NCI-H446 (cell line): Measurements from ENCODE around the gene SLC38A1.
"Not testable (repeated sequence)": the region's sequence is repeated elsewhere in the genome, so short reads cannot be mapped to it uniquely, and the experiment has no call there.

Experiments used
- DNase-seq, 2 experiments: peaks; one replicate each; lab custom pipeline; 2025; lab: John Stamatoyannopoulos, UW

Gene SLC38A1

DNA sequence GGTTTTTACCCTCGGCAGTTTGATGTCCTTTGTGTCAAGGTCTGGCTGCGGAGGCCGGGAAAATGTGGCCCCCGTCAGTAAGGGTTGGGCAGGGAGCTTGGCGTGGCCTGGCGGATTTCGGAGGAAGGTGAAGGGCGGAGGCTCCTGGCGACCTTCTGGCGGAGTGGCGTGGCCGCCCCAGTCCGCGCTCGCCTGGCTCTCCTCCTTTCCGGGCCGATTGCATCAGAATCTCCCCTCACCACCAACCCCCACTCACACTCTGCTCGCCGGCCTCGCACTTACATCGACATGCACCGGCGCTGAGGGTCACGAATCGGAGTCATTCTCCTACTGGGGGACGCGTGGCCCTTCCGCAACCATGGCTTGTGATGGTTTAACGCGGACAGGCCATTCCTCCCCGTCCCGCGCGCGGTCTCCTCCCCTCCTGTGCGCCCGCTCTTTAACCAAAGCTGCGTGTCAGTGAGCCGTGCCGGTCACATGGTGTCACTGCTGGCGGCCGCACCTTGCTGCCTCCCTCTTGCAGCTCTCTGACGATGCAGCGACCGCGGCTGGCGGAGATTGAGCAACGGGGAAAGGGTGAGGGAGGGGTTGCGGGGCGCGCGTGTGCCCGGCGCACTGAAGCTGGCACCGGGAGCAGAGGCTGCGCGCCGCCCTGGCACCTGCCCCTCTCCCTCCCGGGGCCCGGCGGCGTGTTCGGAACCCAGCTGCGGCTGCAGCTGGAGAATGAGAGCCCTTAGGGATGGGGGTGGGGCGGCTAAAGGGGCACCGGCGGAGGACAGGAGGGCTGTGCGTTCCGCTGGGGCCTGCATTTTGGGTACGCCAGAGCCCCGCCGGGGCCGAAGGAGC, at the start of gene SLC38A1:
Gene SLC38A1, minus strand, starts transcription at position 461 of the 846 bp plus-strand sequence. CDS start 29,243 bp downstream, outside the sequence.
- DNase-seq = peak; percentile 52 to 68

DNA sequence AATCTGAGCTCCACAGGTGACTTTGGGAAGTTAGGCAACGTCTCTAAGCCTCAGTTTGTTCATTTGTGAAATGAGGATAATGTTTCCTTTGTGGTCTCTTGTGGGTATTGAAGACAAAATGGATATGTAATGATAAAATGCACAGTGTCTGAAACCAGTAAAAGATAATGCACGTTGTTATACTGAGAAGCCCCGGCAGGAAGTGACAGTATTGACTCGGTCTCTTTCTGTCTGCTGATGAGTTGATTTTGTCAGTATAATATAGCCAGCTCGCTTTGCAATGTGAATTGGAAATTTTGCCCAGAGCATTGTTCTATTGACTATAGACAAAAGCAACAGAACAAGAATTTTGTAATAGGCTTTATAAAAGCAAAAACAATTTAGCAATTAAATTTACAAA, 49.2 kb upstream of the SLC38A1 start:
- DNase-seq = no peak

DNA sequence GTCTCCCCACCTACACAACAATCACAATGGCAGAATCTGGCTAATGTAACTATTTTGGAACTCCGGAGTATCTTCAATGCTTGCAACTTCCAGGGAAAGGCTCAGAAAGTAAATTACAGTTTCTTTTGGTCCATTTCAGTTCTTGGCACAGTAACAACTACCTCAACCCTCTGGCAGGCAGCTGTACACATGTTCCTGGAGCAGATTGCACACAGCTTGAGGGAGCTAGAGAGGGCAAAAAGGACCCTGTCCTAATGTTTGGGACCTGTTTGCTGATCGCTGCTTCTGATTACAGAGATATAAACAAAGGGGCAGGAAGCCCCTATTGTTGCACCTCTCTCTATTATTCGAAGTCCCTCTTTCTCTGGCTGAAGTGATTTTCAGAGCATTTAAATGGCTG, 35.2 kb upstream of the SLC38A1 start:
- no peak for DNase-seq

DNA sequence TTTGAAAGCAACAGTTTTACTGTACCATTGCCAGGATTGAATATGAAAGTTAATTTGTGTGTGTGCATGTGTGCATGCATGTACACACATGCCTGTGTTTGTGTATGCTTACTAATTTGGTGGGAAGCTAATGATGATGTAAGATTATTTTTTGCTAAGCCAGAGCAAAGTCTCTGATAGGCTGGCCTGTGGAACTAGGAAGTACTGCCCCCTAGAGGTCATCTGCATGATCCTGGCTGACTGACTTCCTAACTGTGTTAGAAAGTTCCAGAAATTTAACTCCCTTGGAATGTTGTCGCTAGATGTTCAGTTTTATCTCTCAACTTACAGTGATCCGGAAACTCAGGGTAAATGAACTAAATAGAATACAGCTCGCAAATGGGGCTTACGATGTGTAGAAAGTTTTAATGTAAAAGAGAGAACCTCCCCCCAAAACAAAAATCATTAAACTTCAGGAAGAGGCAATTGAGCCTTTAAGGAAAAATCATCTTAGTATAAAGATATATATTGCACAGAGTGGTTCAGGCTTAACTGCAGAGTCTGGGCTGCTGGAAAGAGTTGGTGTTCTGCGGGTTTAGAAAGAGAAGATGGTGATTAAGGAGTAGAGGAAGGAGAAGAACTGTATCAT, 34.3 kb upstream of the SLC38A1 start:
- DNase-seq = peak; percentile 26 to 56

DNA sequence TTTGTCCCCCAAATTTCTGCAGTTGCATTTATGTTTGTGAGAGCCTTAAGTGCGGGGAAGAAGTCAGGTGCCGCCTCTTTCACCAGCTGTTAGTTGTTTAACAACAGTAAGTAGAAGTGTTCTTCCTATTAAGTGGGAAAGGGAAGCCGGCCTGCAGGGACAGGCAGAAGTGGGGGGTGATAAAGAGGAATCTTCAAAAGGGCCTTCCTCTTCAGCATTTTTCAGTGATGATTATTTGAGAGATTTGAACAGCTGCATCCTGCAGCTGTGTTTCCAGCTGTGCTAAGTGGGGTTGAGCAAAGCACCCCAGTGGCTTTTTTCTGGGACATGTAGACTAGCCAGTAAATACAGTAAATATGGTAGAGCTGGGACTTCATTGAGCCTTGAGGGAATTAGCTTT, 32.1 kb upstream of the SLC38A1 start:
- DNase-seq = no peak

DNA sequence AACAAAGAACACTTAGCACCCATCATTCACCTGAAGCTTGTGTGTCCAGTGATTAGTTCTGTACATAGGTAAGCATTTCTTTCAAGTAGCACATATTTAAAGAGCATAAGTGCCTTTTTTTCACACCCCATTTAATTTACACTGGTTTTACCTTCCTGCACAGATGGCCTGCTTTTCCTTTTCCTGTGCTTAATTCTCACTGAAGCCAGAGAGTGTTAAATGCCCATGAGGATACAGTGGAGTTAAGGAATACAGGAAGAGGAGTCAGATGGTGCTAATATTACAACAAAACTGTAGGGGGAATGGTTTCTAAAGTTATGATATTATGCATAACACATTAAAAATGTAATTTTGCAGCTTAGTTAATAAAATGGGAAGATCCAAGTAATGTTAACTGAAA, 31.0 kb upstream of the SLC38A1 start:
- DNase-seq = peak in 1 of 2 experiments; percentile 5

DNA sequence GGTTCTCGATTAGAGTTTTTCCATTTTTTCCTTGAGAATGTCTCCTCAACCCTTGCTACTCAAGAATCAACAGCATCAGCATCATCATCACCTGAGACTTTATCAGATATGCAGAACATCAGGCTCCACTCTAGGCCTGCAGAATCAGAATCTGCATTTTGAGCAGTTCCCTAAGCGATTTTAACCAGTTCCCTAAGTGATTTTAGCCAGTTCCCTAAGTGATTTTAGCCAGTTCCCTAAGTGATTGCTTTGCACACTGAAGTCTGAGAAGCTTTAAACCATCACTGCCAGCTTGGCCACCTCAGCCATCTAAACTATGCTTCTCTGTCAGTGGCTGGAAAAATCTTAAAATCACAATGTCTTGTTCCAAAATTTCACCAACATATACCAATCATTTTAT, 29.4 kb upstream of the SLC38A1 start:
- DNase-seq = no peak

DNA sequence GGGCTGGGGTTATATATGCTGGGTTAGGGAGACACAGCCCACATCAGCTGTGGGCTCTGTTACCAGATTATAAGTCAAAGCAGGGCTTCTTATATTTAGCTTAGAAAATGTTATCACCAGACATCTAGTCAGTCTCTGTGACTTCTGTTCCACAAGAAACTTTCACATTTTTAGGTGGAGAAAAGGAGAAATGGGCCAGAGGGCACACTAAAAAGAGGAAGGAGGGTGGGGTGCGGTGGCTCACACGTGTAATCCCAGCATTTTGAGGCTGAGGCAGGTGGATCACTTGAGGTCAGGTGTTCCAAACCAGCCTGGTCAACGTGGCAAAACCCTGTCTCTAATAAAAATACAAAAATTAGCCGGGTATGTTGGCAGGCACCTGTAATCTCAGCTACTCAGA, 28.0 kb upstream of the SLC38A1 start:
- DNase-seq = no peak

DNA sequence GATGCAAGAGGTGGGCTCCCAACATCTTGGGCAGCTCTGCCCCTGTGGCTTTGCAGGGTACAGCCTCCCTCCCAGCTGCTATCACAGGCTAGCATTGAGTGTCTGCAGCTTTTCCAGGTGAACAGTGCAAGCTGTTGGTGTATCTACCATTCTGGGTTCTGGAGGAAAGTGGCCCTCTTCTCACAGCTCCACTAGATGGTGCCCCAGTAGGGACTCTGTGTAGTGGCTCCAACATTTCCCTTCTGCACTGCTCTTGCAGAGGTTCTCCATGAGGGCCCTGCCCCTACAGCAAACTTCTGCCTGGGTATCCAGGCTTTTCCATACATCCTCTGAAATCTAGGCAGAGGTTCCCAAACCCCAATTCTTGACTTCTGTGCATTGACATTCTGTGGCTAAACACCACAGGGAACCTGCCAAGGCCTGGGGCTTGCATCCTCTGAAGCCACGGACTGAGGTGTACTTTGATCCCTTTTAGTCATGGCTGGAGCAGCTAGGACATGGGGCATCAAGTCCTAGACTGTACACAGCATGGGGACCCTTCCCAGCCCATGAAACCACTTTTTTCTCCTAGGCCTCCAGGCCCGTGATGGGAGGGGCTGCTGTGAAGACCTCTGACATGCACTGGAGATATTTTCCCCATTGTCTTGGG, 24.0 kb upstream of the SLC38A1 start:
- no peak for DNase-seq

DNA sequence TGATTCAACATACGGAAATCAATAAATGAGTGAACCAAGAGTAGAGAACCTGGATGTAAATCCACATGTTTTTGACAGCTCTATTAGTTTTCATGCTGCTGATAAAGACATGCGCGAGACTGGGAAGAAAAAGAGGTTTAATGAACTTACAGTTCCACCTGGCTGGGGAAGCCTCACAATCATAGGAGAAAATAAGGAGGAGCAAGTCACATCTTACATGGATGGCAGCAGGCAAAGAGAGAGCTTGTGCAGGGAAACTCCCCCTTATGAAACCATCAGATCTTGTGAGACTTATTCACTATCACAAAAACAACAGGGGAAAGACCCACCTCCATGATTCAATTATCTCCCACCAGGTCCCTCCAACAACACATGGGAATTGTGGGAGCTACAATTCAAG, 23.1 kb upstream of the SLC38A1 start:
- DNase-seq = not testable (repeated sequence)

DNA sequence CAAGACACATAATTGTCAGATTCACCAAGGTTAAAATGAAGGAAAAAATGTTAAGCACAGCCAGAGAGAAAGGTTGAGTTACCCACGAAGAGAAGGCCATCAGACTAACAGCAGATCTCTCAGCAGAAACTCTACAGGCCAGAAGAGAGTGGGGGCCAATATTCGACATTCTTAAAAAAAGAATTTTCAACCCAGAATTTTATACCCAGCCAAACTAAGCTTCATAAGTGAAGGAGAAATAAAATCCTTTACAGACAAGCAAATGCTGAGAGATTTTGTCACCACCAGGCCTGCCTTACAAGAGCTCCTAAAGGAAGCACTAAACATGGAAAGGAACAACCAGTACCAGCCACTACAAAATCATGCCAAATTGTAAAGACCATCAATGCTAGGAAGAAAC, 16.3 kb upstream of the SLC38A1 start:
- DNase-seq = not testable (repeated sequence)

DNA sequence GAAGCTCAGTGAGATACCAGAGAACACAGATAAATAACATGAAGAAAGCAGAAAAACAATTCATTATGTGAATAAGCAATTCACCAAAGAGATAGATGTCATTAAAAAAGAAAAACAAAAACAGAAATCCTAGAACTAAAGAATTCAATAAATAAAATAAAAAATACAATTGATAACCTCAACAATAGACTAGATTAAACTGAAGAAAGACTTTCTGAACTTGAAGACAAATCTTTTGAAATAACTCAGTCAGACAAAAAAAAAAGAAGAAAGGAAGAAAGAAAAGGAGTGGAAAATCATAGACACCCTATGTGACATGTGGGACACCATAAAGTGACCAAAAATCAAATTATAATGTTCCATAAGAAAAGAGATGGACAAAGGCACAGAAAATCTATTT, 14.0 kb upstream of the SLC38A1 start:
- no peak for DNase-seq

DNA sequence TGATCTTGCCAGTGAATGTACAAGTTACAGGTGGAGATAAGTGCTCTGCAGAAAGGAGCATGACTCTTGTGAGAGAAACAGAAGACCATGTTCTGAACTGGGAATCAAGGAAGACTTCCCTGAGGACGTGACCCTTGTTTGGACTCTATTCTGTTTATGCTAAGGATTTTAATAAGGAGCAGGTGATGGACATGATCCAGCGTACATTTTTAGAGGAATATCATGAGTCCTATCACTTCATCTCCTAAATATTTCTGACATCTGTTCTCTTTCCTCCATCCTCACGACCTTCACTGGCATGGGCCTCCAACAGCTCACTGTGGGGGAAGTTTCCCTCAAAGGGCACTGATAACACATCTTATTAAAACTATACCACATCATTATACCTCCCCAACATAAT, 7.9 kb upstream of the SLC38A1 start:
- no peak for DNase-seq

DNA sequence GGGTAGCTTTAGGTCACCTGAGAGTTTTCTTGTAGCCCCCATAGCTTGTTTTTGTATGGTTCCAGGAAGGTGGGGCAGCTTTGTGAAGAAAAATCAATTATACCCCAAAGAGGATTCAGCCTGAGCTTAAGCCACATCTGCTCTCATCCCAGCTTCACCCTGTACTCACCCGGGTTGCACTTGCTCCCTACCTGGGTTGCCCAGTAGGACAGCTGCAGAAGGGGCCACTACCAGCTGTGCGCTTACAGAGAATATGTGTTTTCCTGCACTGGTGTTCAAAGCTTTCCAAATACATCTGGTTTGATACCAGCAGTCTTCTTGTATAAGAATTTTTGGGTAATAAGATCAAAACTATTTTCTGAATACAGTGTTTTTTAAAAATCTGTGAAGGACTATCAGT, 3.0 kb upstream of the SLC38A1 start:
- DNase-seq = no peak

DNA sequence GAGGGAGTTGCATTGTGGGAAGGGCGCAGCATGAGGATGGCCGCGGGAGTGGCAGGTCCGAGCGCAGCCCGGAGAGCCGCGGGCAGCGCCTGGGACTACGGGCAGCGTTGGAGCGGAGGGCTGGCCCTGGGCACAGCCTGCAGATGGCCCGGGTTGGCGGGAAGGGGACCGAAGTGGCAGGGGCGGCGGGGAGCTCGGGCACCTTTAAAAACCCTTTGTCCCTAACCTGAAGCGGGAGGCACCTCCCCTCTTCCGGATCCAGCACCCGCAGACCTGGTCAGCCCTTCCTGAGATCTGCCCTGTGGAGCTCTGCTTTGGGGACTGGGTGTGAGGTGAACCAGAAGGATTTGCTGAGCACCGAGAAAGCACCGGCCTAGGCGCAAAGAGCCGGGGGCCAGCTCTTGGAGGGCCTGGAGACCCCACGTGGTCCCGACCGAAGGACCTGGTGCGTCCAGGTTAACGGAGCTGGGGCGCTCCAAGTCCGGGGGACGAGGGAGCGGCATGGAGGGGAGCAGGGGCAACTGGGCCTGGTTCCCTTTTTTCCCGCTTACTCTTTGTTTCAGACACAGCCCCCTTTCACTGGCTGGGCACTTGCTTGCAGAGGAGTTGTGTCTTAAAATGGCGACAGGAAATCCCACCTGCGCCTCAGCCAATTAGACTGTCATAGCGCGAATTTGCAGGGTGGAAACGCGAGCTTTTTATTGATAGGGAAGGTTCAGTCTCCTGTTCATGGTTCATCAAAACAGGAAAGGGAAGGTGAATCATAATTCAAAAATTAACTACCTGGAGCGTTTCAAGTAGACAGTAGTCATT, 792 bp upstream of the SLC38A1 start:
- DNase-seq = no peak

DNA sequence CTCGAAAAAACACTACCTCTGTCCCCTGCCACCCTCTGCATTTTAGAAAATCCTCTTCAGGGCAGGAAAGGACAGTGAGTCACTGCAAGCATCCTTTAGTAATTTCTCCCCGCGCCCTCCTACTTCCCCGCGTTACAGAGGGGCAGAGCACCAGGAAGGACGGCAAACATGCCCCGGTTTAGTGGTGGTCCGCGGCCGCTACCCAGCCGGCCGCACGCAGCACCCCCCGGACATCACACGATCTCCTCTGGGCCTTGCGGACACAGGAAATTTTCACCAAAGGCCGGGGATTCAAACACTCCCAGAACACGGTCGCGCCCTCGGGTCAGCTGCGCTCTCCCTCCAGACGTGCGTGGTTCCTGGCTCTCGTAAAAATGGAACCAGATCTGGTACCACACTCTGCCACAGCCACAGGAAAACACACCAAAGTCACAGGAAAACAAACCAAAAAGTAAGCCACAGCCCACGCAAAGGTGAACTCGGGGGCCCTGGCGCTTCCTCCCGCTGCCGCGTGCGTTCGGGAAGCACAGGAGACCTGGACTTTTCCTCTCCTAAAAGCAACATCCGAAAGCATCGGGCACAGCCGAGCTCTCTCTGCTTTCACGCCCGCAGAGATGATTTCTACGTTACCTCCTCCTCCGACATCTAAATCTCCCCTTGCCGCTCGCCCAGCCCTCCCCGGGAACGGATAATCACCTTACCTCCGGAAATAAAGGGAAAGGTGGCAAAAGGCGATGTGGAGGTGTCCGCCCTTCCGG, 839 bp downstream of the SLC38A1 start:
- no peak for DNase-seq

DNA sequence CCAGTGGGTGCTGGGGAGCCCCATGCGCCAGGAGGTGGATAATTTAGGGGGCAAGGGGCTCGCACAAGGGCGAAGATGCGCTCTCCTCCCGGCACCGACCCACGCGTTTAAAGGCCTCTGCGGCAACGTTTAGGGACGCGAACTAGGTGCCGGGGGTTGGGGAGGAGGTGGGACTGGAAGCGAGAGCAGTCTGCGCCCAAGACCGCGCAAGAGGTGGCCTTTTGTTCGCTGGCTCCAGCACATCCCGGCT, 1.3 kb downstream of the SLC38A1 start:
- DNase-seq = no peak

DNA sequence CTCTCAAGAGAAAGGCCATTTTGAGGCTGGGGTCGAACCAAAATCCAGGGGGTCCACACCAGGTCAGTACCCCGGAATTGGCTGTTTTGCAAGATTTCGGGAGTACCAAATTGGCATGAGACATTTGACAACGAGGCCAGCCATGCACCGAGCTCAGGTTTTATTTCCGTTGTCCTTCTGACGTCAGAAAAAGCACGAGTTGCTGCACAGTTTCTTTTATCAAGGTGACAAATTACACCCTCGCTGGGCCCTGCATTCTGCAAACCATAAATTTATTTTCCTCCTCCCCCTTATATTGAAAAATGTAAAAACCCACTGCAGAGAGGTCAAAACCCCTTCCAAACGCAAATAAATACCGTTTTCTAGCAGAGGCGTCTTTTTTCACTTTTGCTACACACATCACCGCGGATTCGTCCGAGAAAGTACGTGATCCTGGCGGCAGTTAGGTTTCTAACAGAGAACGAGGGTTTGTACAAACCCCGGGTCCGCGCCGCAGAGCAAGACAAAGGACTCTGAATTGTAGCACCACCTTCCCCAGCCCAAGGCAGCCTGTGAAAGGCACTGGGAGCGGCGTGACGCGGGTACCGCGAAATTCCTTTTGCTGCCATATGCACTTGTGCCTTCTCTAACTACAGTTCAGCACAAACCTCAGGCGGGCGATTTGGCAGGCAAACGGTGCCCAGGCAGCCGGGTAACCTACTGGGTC, 1.8 kb downstream of the SLC38A1 start:
- peak in 1 of 2 experiments; percentile 58 for DNase-seq

DNA sequence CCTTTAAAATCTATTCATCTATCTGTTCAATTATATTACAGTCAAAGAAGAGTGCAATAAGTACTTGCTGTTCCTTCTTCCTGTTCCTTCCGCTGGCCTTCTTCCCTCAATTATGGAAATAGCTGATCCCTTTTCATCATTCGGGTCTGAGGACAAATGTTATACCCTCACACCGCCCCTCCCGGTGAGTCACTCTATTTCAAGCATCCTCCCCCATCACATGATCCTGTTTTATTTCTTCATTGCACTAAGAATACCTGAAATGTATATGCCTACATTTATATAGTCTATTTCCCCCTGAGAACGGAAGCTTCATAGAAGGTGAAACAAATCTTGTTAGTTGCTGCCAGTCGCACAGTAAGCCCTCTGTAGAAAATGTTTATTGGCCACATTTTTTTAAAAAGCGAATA, 2.5 kb downstream of the SLC38A1 start:
- DNase-seq = peak; percentile 14 to 33

DNA sequence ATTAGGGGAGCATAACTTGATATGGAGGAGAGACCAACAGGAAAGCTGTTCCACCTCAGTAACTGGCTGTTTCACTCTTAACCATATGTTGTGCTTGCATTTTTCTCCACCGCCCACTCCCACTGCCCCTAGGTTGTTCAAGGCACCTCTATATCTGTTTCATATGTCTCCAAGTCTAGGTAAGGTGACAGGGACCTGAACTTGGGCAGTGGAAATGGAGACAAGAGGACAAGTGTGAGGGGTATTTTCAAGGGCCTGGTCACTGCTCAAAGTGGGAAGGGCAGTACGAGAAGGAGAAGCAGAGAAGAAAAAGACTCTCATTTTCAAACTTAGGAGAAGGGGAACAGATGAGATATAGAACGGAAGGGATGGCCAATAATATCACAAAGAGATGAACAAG, 3.1 kb downstream of the SLC38A1 start:
- DNase-seq = no peak

DNA sequence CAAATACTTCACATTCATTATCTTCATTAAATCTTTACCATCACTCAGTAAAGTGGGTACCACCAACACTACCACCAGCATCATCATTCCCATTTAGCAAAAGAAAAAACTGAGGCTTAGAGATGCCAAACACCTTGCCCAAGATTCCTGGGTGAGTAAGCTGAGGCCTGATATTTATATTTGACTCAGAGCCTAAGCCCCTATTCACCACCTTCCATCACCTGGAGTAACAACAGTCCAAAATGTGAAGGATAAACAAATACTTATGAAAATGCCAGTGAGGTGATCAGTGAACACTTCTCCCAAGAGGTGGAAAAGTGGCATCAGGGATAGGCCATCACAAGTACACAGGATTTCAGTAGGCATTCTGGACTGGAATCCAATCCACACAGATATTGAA, 3.7 kb downstream of the SLC38A1 start:
- DNase-seq = no peak
